GM12875 (cell line): ENCODE results near the gene BRSK1.

ENCODE experiments used
- H3K4me3 ChIP-seq: one replicate; pipeline ENCODE4 v1.5.1; 2011; ENCODE audit warnings: low read depth, low read length, control low read depth
- CTCF ChIP-seq: IDR thresholded peaks from 2 replicates; pipeline ENCODE4 v1.5.1; 2011; ENCODE audit warnings: low read depth, mild to moderate bottlenecking, control low read depth, inconsistent platforms, low read length, moderate library complexity, borderline replicate concordance; ENCODE audit not compliant: insufficient read depth

BRSK1 gene

GRCh38 chr19:55253842-55254624, 29.8 kb upstream of the BRSK1 start:
- no peak for TF ChIP-seq CTCF
- peak overlapping the region; percentile 99 for H3K4me3 ChIP-seq

- no peak for TF ChIP-seq CTCF
- peak overlapping the region; percentile 99 for H3K4me3 ChIP-seq
Measured at GRCh38 chr19:55254625-55254977, 29.2 kb upstream of the BRSK1 start.

DNA sequence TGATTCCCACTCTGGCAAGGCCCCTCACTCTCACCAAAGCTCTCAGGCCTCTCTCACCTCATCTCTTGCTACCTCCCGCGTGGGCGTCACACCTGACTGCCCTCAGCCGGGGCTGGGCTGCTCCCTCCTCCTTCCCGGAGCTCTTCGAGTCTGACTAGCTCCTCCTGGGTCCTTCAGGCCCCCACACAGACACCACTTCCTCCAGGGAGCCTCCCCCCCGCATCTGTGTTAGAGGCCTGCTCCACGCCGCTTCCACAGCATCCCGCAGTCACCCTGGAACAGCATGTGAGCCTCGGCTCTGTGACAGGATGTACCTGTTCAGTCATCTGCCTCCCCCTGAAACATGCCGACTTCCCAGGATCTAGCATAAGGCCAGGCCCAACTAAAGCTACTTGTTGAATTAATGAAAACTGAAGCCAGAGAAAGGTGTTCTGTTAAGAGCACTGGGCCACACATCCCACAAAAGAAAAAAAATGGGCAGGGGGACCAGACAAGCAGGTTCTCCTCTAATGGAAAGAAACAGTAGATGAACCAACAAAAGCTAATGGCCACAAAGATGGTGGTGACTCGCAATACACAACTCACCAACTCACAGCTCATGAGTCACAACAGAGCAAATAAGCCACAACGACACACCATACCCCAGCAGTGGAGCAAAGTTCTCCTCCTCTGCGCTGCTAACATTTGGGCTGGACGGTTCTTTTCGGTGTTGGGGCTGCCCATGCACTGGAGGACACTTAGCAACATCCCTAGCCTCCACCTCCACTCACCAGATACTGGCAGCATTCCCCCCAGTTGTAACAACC, 28.0 kb upstream of the BRSK1 start:
- TF ChIP-seq CTCF = no peak
- peak overlapping the region; percentile 99 for H3K4me3 ChIP-seq

GRCh38 chr19:55256562-55257460, 27.0 kb upstream of the BRSK1 start:
- H3K4me3 ChIP-seq = peak overlapping the region; percentile 99
- TF ChIP-seq CTCF = no peak

- no peak for TF ChIP-seq CTCF
- peak overlapping the region; percentile 99 for H3K4me3 ChIP-seq
Measured at GRCh38 chr19:55257461-55258420, 26.1 kb upstream of the BRSK1 start.

DNA sequence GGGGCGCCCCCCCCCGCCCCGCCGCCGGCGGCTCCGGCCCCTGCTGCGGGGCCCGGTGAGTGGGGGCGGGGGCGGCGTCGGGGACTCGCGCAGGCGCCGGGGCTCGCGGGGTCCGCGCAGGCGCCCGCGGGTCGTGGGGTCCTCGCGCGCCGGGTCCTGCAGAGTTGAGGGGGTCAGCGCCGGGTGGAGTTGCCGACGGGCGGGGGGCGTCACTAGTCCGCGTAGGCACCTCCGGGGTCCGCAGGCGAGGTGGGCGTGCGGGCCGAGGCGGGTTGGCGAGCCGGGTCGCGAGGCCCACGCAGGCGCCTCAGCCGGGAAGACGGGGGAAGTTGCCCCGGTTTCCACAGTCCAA, 25.3 kb upstream of the BRSK1 start:
- no peak for TF ChIP-seq CTCF
- peak overlapping the region; percentile 99 for H3K4me3 ChIP-seq
